ENCODE results near the gene ATP6AP2. TPM values are rescaled to one million over a fixed set of nuclear protein-coding genes. Genes with fewer than 3 reads are reported as not detected.

ATP6AP2 gene
- total RNA-seq, result 147 and 196 TPM in 2 replicates

GRCh38 chrX:40580537-40581335 is at the start of gene ATP6AP2:
Gene ATP6AP2 (plus strand): TSS chrX:40580970. CDS start chrX:40581066, 96 bp downstream.

GRCh38 chrX:40623139-40623536 is 42.4 kb downstream of the ATP6AP2 start, which contains the start of gene MPC1L:
Gene MPC1L (plus strand): TSS chrX:40623428. CDS start chrX:40623566, 138 bp downstream.

GRCh38 chrX:40647307-40648197 is 66.8 kb downstream of the ATP6AP2 start, which contains the start of gene CXorf38:
Gene CXorf38 (minus strand): TSS chrX:40647561. CDS start chrX:40647520, 41 bp downstream.

Other genes with a start within 250 kb of the ATP6AP2 start
- not detected in 2 replicates for gene MPC1L, start 42.5 kb downstream of the ATP6AP2 start, total RNA-seq
- 4.3 and 5.8 TPM in 2 replicates for gene CXorf38, start 66.6 kb downstream of the ATP6AP2 start, total RNA-seq
- gene MED14, start 154.6 kb downstream of the ATP6AP2 start, total RNA-seq, result 7.5 and 9.9 TPM in 2 replicates

Data from smooth muscle cell of bladder (primary cell).